ENCODE measurements around the gene CELF4.

The CELF4 gene

DNA sequence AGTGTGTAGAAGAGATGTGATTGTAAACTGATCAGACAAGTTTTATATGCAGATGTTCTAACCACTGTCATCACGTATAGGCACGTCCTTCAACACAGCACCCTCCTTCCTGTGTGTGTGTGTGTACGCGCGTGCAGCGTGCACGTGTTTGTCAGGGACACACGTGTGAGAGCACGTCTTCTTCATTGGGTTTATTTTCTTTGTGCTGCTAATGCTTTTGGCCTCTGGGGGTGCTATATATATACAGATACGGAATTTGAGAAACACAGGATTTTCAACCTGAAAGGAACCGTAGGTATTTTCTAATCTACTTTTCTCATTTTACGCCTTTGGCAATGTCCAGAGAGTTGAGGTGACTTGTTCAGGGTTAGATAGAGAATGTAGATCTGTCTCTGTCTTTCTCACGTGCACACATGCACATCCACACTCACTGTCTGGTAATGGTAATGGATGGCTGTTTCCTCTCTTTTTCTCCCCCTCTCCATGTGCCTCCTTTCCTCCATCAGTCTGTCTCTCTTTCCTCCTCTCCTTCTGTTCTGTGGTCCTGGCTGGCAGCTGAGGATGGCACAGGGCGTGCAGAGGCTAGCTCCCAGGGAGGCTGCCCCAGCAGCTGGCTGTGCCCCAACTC is 13.4 kb upstream of the CELF4 start:
- no peak overlapping the region for H3K4me3 ChIP-seq (ENCODE audit: low read length)
- no peaks in the 10 kb centered on the region for H4K20me1 ChIP-seq (ENCODE audit: control insufficient read depth, insufficient read depth, low read depth, low read length)
- H3K4me2 ChIP-seq (ENCODE audit: low read length), result no peak overlapping the region
- H3K9me3 ChIP-seq (ENCODE audit: control insufficient read depth, insufficient read depth, low read length), result no peaks in the 10 kb centered on the region
- no peaks in the 10 kb centered on the region for H3K4me1 ChIP-seq (ENCODE audit: control insufficient read depth, low read length)
- no peaks in the 10 kb centered on the region for H3K27me3 ChIP-seq (ENCODE audit: control insufficient read depth, low read length)
- no peak overlapping the region for H3K27ac ChIP-seq (ENCODE audit: low read depth, low read length)
- H3K79me2 ChIP-seq (ENCODE audit: control insufficient read depth, low read length), result no peaks in the 10 kb centered on the region
- H3K36me3 ChIP-seq (ENCODE audit: control insufficient read depth, low read length), result no peaks in the 10 kb centered on the region
- no peaks in the 10 kb centered on the region for H3F3A ChIP-seq (ENCODE audit: control insufficient read depth, insufficient read depth)
- H3K9me2 ChIP-seq (replicated peaks; ENCODE audit: control insufficient read depth, low read length), result no peaks in the 10 kb centered on the region
- TF ChIP-seq EZH2phosphoT487 (IDR thresholded peaks at IDR 0.05; ENCODE audit: borderline replicate concordance, low read length), result no peak
- TF ChIP-seq, protein P1, sequence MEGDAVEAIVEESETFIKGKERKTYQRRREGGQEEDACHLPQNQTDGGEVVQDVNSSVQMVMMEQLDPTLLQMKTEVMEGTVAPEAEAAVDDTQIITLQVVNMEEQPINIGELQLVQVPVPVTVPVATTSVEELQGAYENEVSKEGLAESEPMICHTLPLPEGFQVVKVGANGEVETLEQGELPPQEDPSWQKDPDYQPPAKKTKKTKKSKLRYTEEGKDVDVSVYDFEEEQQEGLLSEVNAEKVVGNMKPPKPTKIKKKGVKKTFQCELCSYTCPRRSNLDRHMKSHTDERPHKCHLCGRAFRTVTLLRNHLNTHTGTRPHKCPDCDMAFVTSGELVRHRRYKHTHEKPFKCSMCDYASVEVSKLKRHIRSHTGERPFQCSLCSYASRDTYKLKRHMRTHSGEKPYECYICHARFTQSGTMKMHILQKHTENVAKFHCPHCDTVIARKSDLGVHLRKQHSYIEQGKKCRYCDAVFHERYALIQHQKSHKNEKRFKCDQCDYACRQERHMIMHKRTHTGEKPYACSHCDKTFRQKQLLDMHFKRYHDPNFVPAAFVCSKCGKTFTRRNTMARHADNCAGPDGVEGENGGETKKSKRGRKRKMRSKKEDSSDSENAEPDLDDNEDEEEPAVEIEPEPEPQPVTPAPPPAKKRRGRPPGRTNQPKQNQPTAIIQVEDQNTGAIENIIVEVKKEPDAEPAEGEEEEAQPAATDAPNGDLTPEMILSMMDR (IDR thresholded peaks at IDR 0.05; ENCODE audit: low read depth, low read length, poor library complexity, severe bottlenecking), result peak; percentile 55

- Histone ChIP-seq H3K9me3 (ENCODE audit: control insufficient read depth, insufficient read depth, low read length) (no peaks in the 10 kb centered on the region), H3F3A (ENCODE audit: control insufficient read depth, insufficient read depth) (no peaks in the 10 kb centered on the region), H4K20me1 (ENCODE audit: control insufficient read depth, insufficient read depth, low read depth, low read length) (no peaks in the 10 kb centered on the region), H3K4me3 (ENCODE audit: low read length) (no peak overlapping the region), H3K79me2 (ENCODE audit: control insufficient read depth, low read length) (no peaks in the 10 kb centered on the region), H3K27me3 (ENCODE audit: control insufficient read depth, low read length) (no peaks in the 10 kb centered on the region), H3K36me3 (ENCODE audit: control insufficient read depth, low read length) (no peaks in the 10 kb centered on the region), H3K9me2 (replicated peaks; ENCODE audit: control insufficient read depth, low read length) (no peaks in the 10 kb centered on the region), H3K4me2 (ENCODE audit: low read length) (no peak overlapping the region), H3K4me1 (ENCODE audit: control insufficient read depth, low read length) (no peaks in the 10 kb centered on the region), H3K27ac (ENCODE audit: low read depth, low read length) (no peak overlapping the region)
- TF ChIP-seq EZH2phosphoT487 (IDR thresholded peaks at IDR 0.05; ENCODE audit: borderline replicate concordance, low read length), result no peak
- TF ChIP-seq, protein P1 (IDR thresholded peaks at IDR 0.05; ENCODE audit: low read depth, low read length, poor library complexity, severe bottlenecking), result no peak
Measured at GRCh38 chr18:37578182-37578678, 12.6 kb upstream of the CELF4 start.

DNA sequence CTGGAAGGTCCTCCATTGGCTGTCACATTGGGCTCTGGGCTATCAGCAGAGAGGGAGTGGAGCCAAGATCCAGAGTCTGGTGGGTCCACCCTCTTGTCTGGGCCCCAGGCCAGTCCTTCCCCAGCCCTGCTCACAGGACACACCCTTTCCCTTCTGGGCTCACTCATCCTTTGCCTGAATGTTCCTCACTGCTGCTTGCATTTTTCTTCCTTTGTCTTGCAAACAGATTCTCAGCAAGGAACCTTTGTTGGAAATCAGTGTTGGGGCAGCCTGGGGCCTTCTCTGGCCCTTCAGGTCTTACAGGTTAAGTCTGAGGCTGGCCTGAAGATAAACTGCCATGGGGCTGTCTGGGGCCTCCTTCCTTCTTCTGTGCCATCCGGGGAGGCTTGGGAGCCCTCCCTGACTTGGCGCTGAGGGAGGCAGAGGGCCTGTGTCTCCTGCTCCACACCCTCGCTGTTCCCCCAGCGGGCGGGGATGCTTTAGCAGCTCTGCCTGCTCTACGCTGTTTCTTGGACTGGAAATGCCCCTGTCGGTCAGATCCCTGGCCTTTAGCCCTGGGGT is 11.5 kb upstream of the CELF4 start:
- H3K4me3 ChIP-seq (ENCODE audit: low read length), result no peak overlapping the region
- H4K20me1 ChIP-seq (ENCODE audit: control insufficient read depth, insufficient read depth, low read depth, low read length), result no peaks in the 10 kb centered on the region
- no peaks in the 10 kb centered on the region for H3K9me2 ChIP-seq (replicated peaks; ENCODE audit: control insufficient read depth, low read length)
- H3K4me2 ChIP-seq (ENCODE audit: low read length), result no peak overlapping the region
- no peaks in the 10 kb centered on the region for H3F3A ChIP-seq (ENCODE audit: control insufficient read depth, insufficient read depth)
- no peak for TF ChIP-seq EZH2phosphoT487 (IDR thresholded peaks at IDR 0.05; ENCODE audit: borderline replicate concordance, low read length)
- TF ChIP-seq, protein P1 (IDR thresholded peaks at IDR 0.05; ENCODE audit: low read depth, low read length, poor library complexity, severe bottlenecking), result no peak
- H3K27ac ChIP-seq (ENCODE audit: low read depth, low read length), result no peak overlapping the region
- no peaks in the 10 kb centered on the region for H3K9me3 ChIP-seq (ENCODE audit: control insufficient read depth, insufficient read depth, low read length)
- no peaks in the 10 kb centered on the region for H3K4me1 ChIP-seq (ENCODE audit: control insufficient read depth, low read length)
- no peaks in the 10 kb centered on the region for H3K36me3 ChIP-seq (ENCODE audit: control insufficient read depth, low read length)
- no peaks in the 10 kb centered on the region for H3K27me3 ChIP-seq (ENCODE audit: control insufficient read depth, low read length)
- H3K79me2 ChIP-seq (ENCODE audit: control insufficient read depth, low read length), result no peaks in the 10 kb centered on the region
